HG02870 (cell line): ENCODE measurements around the gene SLC1A5.

Experiments used
- ATAC-seq: cut with Tn5 transposase; IDR thresholded peaks from one replicate; pipeline ENCODE4 v1.9.1; 2021; ENCODE audit warnings: mild to moderate bottlenecking, moderate library complexity; ENCODE audit not compliant: unreplicated experiment

SLC1A5 gene

DNA sequence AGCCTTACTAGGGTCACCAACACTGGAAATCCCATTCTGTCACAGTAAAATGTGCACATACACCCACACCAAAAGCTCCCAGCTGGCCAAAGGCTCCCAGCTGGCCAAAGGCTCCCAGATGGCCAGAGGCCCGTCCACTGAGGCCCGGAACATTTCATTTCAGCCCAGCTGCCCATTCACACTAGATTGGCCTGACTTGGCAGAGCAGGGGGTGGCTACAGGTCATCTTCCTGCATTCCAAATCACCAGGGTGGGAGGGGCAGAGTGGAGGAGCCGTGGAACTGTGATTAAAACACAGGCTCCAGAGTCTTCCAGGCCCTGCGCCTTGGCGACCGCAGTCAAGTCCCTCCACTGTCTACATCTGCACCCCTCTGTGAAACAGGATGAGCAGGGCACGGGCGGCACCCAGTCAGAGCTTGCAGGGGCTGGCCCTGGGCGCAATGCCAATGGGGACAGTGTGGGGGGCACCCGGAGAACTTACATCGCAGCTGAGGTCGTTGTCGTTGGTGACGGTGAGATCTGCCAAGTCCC, 61.4 kb downstream of the SLC1A5 start:
- no peak for ATAC-seq

DNA sequence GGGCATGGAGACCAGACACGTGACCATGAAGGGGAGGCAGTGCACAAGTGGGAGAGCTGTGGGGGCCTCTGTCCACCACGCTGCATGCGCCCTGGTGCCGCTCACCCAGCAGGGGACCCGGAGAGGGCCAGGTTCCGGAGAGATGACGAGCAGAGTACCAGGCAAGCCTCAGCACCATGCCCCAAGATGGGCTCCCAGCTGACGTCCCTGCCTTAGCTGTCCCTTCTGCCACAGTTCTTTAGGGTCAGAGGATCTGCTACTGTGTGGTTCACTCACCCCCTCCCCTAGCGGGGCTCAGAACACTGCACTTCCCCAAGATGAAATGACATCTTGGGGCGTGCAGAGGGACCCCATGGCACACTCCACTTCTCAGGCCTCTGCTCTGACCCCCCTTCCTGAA, 61.8 kb downstream of the SLC1A5 start:
- ATAC-seq: no peak

GRCh38 chr19:46725859-46726393, 62.5 kb downstream of the SLC1A5 start:
- no peak for ATAC-seq

GRCh38 chr19:46725036-46725820, 63.2 kb downstream of the SLC1A5 start:
- no peak for ATAC-seq
